Testis (tissue), 2 donors: ENCODE results near the gene GPR157.

Source experiments
- POLR2A ChIP-seq: fragments of 450-650 bp; IDR thresholded peaks from one replicate; pipeline ENCODE4 v1.6.1; 2017; ENCODE audit warnings: antibody characterized with exemption, mild to moderate bottlenecking, moderate library complexity
- TF ChIP-seq, protein P1 (sequence below), 3 experiments: fragments of 450-650 bp in 2 of 3; fragments of 200-600 bp in 1 of 3; sonication (generic) in 1 of 3; IDR thresholded peaks; one replicate each; pipeline ENCODE4 v1.5.1; 2016 to 2019; ENCODE audit warnings: antibody characterized with exemption in 3 of 3, mild to moderate bottlenecking in 2 of 3, moderate library complexity in 1 of 3

DNA sequence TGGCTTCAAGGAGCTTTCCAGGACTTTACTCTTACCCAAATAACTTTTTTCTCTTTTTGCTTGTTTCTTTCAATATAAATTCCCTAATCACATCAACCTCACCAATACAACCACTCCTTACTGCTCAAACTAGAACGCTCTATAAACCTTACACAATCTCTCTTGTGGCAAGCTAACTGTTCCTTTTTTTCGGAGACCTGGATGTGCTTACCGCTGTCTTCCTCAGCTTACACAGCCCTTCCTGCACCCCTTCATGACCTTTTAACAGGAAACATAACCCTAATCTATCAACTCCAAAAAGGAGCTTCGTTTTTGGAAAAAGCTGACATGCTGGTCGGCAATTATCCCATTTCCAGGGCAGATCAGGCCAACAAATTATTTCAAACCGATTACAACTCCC is 35.3 kb downstream of the GPR157 start:
- no peak for TF ChIP-seq POLR2A
- TF ChIP-seq, protein P1, sequence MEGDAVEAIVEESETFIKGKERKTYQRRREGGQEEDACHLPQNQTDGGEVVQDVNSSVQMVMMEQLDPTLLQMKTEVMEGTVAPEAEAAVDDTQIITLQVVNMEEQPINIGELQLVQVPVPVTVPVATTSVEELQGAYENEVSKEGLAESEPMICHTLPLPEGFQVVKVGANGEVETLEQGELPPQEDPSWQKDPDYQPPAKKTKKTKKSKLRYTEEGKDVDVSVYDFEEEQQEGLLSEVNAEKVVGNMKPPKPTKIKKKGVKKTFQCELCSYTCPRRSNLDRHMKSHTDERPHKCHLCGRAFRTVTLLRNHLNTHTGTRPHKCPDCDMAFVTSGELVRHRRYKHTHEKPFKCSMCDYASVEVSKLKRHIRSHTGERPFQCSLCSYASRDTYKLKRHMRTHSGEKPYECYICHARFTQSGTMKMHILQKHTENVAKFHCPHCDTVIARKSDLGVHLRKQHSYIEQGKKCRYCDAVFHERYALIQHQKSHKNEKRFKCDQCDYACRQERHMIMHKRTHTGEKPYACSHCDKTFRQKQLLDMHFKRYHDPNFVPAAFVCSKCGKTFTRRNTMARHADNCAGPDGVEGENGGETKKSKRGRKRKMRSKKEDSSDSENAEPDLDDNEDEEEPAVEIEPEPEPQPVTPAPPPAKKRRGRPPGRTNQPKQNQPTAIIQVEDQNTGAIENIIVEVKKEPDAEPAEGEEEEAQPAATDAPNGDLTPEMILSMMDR (IDR thresholded peaks at IDR 0.05): no peak
